NCI-H2171 treated with DMSO at 0.1 percent for 48 hours (cell line): ENCODE measurements around the gene AIMP1.
"Not testable (repeated sequence)": the region's sequence is repeated elsewhere in the genome, so short reads cannot be mapped to it uniquely, and the experiment has no call there.

Experiments used
- DNase-seq: peaks from one replicate; lab custom pipeline; 2025; lab: John Stamatoyannopoulos, UW

Gene AIMP1

DNA sequence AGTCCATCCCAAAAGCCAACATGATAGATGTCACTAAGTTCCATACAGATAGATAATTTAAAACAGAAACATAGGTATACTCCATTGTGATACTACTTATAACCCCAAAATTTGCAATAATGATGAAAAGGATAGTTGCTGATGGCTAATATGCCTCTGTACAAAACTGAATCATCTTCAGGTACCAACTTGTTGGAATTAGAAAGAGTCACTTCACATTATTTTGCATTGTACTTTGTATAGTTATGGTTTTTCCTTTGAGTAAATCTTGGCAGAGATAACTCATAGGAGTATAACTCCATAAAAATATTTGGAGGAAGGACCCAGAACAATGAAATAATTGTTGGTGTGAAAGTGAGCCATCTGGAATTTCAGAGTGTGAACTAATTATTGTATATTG lies 34.7 kb downstream of the AIMP1 start:
- DNase-seq = no peak

DNA sequence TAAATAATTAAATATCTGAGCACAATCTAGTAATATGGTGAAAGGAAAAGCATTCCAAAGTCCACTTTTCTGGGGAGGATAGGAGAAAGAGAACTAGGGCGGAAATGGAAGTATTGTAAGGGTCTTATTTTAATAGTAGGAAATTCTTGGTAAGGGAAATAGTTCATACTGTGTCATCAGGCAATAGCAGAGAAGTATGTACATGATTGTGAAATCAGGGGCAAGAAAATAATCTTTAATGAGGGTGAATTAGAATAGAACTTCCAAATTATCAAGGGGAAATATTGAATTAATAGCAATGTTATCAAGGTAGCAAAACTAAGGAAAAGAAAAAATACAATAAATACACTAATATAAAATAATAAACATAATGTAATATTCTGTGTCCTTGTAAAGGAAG lies 37.4 kb downstream of the AIMP1 start:
- DNase-seq = no peak

DNA sequence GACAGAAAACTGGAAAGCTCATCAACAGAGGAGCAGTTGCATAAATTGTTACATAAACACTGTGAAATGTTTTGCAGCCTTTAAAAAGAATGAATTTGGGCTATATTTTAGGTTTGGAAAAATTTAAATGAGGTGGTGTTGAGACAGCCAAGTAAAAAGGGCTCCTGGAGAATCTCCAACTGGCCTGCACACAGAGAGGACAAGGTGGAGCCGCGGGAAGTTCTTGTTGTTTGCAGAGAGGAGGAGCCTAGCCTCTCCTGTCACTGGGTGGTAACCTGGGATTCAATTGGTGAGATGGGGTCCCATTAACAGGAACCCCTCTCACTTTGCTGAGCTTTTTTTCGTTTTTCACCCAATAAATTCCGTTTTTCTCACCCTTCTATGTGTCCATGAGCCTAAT lies 38.8 kb downstream of the AIMP1 start:
- DNase-seq = no peak

GRCh38 chr4:106358899-106359298 lies 42.5 kb downstream of the AIMP1 start:
- DNase-seq = no peak

DNA sequence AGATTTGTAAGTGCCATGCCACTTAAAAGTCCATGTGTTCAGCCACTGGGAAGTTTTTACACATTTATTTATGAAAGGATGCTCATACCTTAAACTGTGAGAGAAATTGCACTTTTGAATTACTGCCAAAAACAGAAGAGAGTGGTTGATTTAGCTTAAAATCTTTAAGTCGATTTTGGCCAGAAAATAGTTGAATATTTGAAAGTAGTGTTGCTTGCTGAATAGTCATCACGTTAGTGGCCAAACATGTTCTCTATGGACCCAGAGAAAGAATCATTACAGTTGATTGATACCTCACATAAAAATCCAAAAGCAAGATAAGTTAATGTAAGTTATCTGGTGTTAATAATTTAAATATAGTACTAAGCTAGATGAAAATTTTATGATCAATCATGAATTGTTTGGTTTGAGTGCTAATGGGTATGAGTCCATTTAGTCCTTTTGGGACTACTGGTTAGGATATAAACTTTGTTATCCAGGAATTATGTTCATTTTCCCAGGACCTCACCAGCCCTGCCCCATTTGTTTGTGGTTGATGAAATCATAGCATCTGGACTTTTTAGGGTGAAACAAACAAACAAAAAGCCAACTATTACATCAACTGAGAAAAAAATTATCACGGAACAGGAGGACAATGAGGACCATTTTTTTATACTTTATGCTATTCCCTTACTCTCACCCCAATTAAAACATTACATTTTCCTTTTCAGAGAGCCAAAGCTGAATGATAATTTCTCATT lies 45.9 kb downstream of the AIMP1 start:
- no peak for DNase-seq

DNA sequence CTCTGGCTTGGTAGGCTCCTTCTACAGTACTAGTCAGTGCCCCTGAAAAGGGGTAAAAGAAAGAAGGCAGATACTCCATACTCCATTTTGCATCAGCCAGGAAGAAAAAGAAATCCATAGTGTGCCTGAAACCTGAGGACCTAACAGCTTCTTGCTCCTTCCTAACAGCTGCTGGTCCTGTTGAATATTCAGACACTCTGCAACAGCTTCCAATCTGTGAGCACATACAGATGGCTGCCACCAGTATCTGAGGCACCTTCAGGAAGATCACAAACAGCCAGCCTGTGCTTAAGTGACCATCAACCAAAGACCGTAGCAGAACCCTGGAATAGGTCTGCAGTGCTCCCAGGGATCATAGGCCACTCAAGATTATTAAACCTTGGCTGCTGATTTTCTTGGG lies 47.9 kb downstream of the AIMP1 start:
- DNase-seq = peak; percentile 1

- no peak for DNase-seq
Measured at GRCh38 chr4:106365613-106366012, 49.3 kb downstream of the AIMP1 start.

GRCh38 chr4:106366026-106366425 lies 49.7 kb downstream of the AIMP1 start:
- DNase-seq = no peak

DNA sequence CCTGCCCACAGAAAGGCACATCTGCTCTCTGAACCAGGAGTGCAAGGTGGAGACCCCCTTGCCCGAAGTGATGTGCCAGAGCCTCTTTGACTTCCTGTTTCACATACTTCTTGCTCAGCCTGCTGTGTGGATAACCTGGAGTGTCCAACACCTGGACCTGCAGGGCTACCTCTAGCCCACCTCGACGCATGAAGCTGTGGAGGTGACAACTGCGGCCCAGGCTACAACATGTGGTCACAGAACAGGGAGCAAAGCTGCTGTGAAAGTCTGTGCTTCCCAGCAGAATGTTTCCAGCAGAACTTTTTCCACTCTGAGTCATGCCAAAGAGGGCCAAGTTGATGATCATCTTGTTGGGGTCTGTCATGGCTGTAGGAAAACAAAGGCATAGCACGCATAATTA lies 50.7 kb downstream of the AIMP1 start:
- DNase-seq = no peak

GRCh38 chr4:106368678-106369077 lies 52.3 kb downstream of the AIMP1 start, which contains the start of gene GIMD1:
Gene GIMD1 (minus strand): TSS chr4:106368778. CDS start chr4:106367435, 1,343 bp downstream.
- DNase-seq = no peak

DNA sequence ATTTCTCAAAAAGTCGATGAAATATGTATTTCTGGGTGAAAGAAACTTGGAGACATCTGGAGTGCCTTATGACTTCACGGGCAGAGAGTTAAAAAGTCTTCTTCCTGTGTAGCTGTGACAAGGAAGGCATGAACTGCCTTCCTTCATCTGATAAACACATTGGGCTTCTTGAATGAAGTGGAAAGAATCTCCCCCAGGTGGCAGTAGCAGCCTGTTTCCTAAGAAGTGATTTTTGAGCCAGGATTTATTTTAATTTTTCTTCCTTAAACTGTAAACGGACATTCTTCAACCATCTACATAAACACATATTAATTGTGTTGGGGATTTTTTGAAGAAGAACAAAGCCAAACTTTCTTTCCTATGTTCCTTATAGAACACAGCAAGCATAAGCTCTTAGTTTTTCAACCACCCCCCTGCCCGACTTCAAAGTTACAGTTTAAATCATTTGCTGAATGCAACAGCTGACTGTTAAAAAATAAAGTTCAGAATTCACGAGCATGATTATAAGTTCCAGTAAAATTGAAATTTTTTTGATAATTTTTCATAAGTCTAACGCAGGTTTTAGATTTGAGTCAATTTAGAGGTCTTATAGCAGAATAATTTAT lies 53.2 kb downstream of the AIMP1 start:
- peak; percentile 12 for DNase-seq

GRCh38 chr4:106370214-106370613 lies 53.9 kb downstream of the AIMP1 start:
- no peak for DNase-seq

DNA sequence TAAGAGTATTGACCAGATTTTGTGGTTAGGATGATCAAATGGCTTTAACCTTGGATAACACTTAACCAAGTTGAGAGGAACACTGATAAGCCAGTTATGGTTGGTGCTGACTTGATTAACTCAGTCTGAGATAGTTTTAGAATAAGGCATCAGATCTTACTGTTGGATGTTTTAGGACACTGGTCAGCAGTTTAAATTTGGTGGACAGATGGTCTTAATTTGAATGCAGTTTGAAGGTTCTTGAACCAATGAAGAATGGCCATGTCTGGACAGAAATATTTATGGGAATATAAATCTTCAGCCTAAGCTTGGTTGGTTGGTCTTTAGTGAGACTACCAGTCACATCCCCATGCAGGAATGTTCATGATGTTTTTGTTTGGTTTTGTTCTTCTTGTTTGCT lies 54.8 kb downstream of the AIMP1 start:
- DNase-seq = no peak

DNA sequence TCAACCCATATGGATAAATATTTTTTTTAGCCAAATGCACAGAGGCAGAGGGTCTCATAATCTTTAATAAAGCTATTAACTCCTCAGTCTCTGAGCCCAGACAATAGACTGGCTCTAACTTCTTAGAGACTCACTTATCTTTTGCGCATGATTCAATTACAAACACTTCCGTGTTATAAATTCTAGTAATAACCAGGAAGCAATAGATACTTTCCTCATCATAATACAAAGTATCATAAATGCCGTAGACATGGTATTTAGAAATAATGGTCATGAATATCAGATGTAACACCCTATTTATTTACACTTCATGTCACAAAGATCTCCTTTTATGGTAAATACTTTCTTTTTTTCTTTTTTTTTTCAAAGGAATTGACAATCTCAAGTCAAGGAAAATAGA lies 56.7 kb downstream of the AIMP1 start:
- no peak for DNase-seq

DNA sequence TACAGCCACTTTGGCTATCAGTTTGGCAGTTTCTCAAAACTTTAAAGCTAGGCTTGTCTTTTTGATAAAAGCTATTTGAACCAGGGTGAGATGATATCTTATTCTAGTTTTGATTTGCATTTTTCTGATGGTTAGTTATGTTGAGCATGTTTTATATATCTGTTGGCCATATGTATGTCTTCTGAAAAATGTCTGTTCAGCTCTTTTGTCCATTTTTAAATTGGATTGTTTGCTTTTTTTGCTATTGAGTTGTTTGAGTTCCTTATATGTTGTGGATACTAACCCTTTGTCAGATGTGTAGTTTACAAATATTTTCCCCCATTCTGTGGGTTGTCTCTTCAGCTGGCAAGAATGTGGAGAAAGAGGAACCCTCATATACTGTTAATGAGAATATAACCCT lies 63.8 kb downstream of the AIMP1 start:
- no peak for DNase-seq

- DNase-seq = no peak
Measured at GRCh38 chr4:106384878-106385277, 68.5 kb downstream of the AIMP1 start.

GRCh38 chr4:106385853-106386393 lies 69.6 kb downstream of the AIMP1 start:
- DNase-seq = no peak

GRCh38 chr4:106395582-106395981 lies 79.2 kb downstream of the AIMP1 start:
- no peak for DNase-seq

DNA sequence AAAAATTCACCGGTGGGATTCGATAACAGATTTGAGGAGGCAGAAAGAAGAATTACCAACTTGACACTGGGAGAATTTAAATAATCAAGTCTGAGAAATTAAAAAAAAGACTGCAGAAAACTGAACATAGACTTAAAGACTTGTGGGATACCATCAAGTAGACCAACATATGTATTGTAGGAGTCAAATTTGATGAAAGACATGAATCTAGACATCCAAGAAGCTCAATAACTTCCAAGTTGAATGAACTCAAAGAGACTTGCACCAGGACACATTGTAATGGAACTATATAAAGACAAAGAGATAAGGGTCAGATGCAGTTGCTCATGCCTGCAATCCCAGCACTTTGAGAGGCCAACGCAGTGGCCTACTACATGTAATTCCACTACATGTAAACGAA lies 82.5 kb downstream of the AIMP1 start:
- not testable (repeated sequence) for DNase-seq
